ENCODE measurements around the gene ALPK3. TPM values are rescaled to one million over a fixed set of nuclear protein-coding genes. Genes with fewer than 3 reads are reported as not detected.

The ALPK3 gene
- total RNA-seq, 6 experiments from 2014 or later = 0.05 to 0.60 (median 0.26) TPM

- no peak for TF ChIP-seq CTCF (IDR thresholded peaks at IDR 0.05)
- peaks cover 11% of the 10 kb centered on the region for H3K27me3 Mint-ChIP-seq (ENCODE audit: insufficient read depth)
- no peaks in the 10 kb centered on the region for H3K36me3 Mint-ChIP-seq (ENCODE audit: low read depth)
- no peaks in the 10 kb centered on the region for H3K9me3 Mint-ChIP-seq
- no peak for DNase-seq
- no peak overlapping the region for H3K27ac Mint-ChIP-seq
- H3K4me1 Mint-ChIP-seq (ENCODE audit: low read depth) = peaks cover 2% of the 10 kb centered on the region; the same call in 1 of the 2 replicates
- no peak overlapping the region for H3K4me3 Mint-ChIP-seq
These were observed 76.5 kb downstream of the ALPK3 start for GRCh38 chr15:84893607-84894006.

GRCh38 chr15:84894736-84895425 is 77.7 kb downstream of the ALPK3 start:
- Mint-ChIP-seq H3K27me3 (ENCODE audit: insufficient read depth) (peaks cover 11% of the 10 kb centered on the region), H3K36me3 (ENCODE audit: low read depth) (no peaks in the 10 kb centered on the region), H3K9me3 (no peaks in the 10 kb centered on the region), H3K4me1 (ENCODE audit: low read depth) (peaks cover 7% of the 10 kb centered on the region; the same call in 1 of the 2 replicates), H3K27ac (no peak overlapping the region), H3K4me3 (no peak overlapping the region)
- DNase-seq = no peak
- TF ChIP-seq CTCF (IDR thresholded peaks at IDR 0.05) = no peak

GRCh38 chr15:84898761-84899160 is 81.6 kb downstream of the ALPK3 start:
- Mint-ChIP-seq H3K27me3 (ENCODE audit: insufficient read depth) (peaks cover 8% of the 10 kb centered on the region), H3K4me1 (ENCODE audit: low read depth) (peaks cover 7% of the 10 kb centered on the region; the same call in 1 of the 2 replicates), H3K36me3 (ENCODE audit: low read depth) (no peaks in the 10 kb centered on the region), H3K4me3 (no peak overlapping the region), H3K27ac (no peak overlapping the region), H3K9me3 (no peaks in the 10 kb centered on the region)
- no peak for DNase-seq
- TF ChIP-seq CTCF (IDR thresholded peaks at IDR 0.05) = no peak

- no peaks in the 10 kb centered on the region for H3K9me3 Mint-ChIP-seq
- H3K4me1 Mint-ChIP-seq (ENCODE audit: low read depth) = peaks cover 7% of the 10 kb centered on the region; the same call in 1 of the 2 replicates
- no peak overlapping the region for H3K4me3 Mint-ChIP-seq
- no peak for TF ChIP-seq CTCF (IDR thresholded peaks at IDR 0.05)
- H3K27ac Mint-ChIP-seq = no peak overlapping the region
- H3K27me3 Mint-ChIP-seq (ENCODE audit: insufficient read depth) = peaks cover 8% of the 10 kb centered on the region
- no peaks in the 10 kb centered on the region for H3K36me3 Mint-ChIP-seq (ENCODE audit: low read depth)
- no peak for DNase-seq
These were observed 82.6 kb downstream of the ALPK3 start for GRCh38 chr15:84899750-84900149.

- H3K27ac Mint-ChIP-seq = no peak overlapping the region
- no peak overlapping the region for H3K4me3 Mint-ChIP-seq
- H3K4me1 Mint-ChIP-seq (ENCODE audit: low read depth) = peaks cover 7% of the 10 kb centered on the region; the same call in 1 of the 2 replicates
- no peak for TF ChIP-seq CTCF (IDR thresholded peaks at IDR 0.05)
- no peaks in the 10 kb centered on the region for H3K36me3 Mint-ChIP-seq (ENCODE audit: low read depth)
- no peaks in the 10 kb centered on the region for H3K9me3 Mint-ChIP-seq
- no peak for DNase-seq
- H3K27me3 Mint-ChIP-seq (ENCODE audit: insufficient read depth) = peaks cover 8% of the 10 kb centered on the region
These were observed 84.4 kb downstream of the ALPK3 start for GRCh38 chr15:84901540-84901939.

Data from HFFc6 (cell line).